ENCODE data around the gene BCAT1.

BCAT1 gene

DNA sequence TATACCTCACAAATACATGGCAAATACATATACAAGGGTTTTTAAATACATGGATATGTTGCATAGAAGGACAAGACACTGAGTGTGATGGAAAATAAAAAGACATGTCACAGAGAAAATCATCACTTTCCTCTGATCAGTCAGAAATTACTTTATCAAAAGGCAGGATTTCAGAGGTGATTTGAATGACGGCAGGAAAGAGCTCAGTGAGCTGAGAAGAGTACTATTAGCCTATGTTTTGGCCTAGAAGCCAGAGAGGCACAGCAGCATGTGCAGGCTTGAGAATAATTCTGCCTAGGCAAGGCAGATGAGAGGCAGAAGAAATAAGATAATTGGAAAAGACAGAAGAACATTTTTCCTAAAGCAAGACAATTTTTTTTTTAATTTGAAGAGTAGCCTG, 94.9 kb downstream of the BCAT1 start:
- Histone ChIP-seq H2BK5ac (ENCODE audit: low read length) (no peak overlapping the region), H3K4ac (ENCODE audit: low read length) (no peak overlapping the region), H3K36me3 (replicated peaks in 1 of 2; ENCODE audit: control insufficient read depth in 2 of 2, insufficient read depth in 2 of 2, low read length in 2 of 2) (peaks cover 17 to 70% of the 10 kb centered on the region in 2 donors), H3K27ac (replicated peaks; ENCODE audit: low read length) (peak overlapping the region; percentile 29), H2BK12ac (ENCODE audit: low read length) (no peak overlapping the region), H3K9me3 (replicated peaks in 1 of 2; ENCODE audit: control insufficient read depth in 2 of 2, insufficient read depth in 1 of 2, low read depth in 1 of 2, low read length in 2 of 2) (peaks cover 11 to 37% of the 10 kb centered on the region in 2 donors), H3K4me2 (ENCODE audit: insufficient read depth, low read length, poor library complexity, severe bottlenecking) (no peak overlapping the region), H3K4me3 (ENCODE audit: low read length in 2 of 2) (no peak overlapping the region), H3K27me3 (ENCODE audit: control insufficient read depth in 3 of 3, insufficient read depth in 3 of 3, low read depth in 1 of 3, low read length in 3 of 3) (no peaks in the 10 kb centered on the region), H2AK5ac (ENCODE audit: low read depth, low read length) (no peak overlapping the region), H3K9ac (ENCODE audit: low read depth, low read length, poor library complexity) (no peak overlapping the region), H3K23ac (ENCODE audit: low read depth, low read length, poor library complexity) (no peak overlapping the region), H4K91ac (ENCODE audit: low read depth, low read length, poor library complexity) (no peak overlapping the region), H3K79me1 (ENCODE audit: low read depth, low read length) (no peaks in the 10 kb centered on the region), H2BK15ac (ENCODE audit: low read length) (no peak overlapping the region), H4K8ac (ENCODE audit: low read depth, low read length) (no peak overlapping the region), H2BK120ac (ENCODE audit: low read depth, low read length) (no peak overlapping the region), H2AFZ (ENCODE audit: low read length) (no peak overlapping the region), H3K14ac (ENCODE audit: low read length) (no peak overlapping the region), H3K4me1 (ENCODE audit: control insufficient read depth in 2 of 2, insufficient read depth in 1 of 2, low read depth in 1 of 2, low read length in 2 of 2) (no peaks in the 10 kb centered on the region), H3K18ac (ENCODE audit: low read length) (no peak overlapping the region)
- DNase-seq (ENCODE audit: low spot score) = no peak
- no CpG with 5 or more reads among the region's 1 CpG for WGBS, 2 donors (ENCODE audit: extremely low coverage in 2 of 2, insufficient read length in 2 of 2, insufficient replicate concordance in 1 of 2)

DNA sequence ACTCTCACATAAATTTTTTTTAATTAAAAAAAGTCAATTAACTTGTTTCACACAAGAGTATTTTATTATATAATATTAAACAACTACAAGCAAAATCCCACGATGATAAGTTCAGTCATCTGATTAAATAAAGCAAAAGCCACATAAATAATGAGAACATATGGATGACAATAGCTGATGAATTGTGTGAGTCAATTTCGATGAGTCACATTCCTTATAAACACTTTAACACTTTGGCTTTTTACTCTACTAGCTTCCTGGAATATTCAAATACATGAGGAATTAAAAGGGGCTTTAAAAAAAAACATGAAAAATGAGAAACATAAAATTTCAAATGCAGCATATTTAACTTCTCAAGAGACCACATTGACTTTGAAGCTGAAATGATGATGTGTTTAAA, 95.3 kb downstream of the BCAT1 start:
- Histone ChIP-seq H3K4ac (ENCODE audit: low read length) (no peak overlapping the region), H2BK15ac (ENCODE audit: low read length) (no peak overlapping the region)
- WGBS, 2 donors (ENCODE audit: extremely low coverage in 2 of 2, insufficient read length in 2 of 2, insufficient replicate concordance in 1 of 2) = no CpG with 5 or more reads among the region's 2 CpGs

GRCh38 chr12:24853094-24853493, 95.8 kb downstream of the BCAT1 start:
- Histone ChIP-seq H2BK120ac (ENCODE audit: low read depth, low read length) (no peak overlapping the region), H3K23ac (ENCODE audit: low read depth, low read length, poor library complexity) (no peak overlapping the region), H3K9ac (ENCODE audit: low read depth, low read length, poor library complexity) (no peak overlapping the region), H3K14ac (ENCODE audit: low read length) (no peak overlapping the region), H3K36me3 (replicated peaks in 1 of 2; ENCODE audit: control insufficient read depth in 2 of 2, insufficient read depth in 2 of 2, low read length in 2 of 2) (peaks cover 18 to 70% of the 10 kb centered on the region in 2 donors), H3K79me1 (ENCODE audit: low read depth, low read length) (no peaks in the 10 kb centered on the region), H3K4me3 (ENCODE audit: low read length in 2 of 2) (no peak overlapping the region), H3K27me3 (ENCODE audit: control insufficient read depth in 3 of 3, insufficient read depth in 3 of 3, low read depth in 1 of 3, low read length in 3 of 3) (no peaks in the 10 kb centered on the region), H3K4me2 (ENCODE audit: insufficient read depth, low read length, poor library complexity, severe bottlenecking) (no peak overlapping the region), H3K4ac (ENCODE audit: low read length) (no peak overlapping the region), H2AK5ac (ENCODE audit: low read depth, low read length) (no peak overlapping the region), H2AFZ (ENCODE audit: low read length) (no peak overlapping the region), H3K9me3 (replicated peaks in 1 of 2; ENCODE audit: control insufficient read depth in 2 of 2, insufficient read depth in 1 of 2, low read depth in 1 of 2, low read length in 2 of 2) (peaks cover 9 to 27% of the 10 kb centered on the region in 2 donors), H2BK15ac (ENCODE audit: low read length) (no peak overlapping the region), H3K4me1 (ENCODE audit: control insufficient read depth in 2 of 2, insufficient read depth in 1 of 2, low read depth in 1 of 2, low read length in 2 of 2) (no peaks in the 10 kb centered on the region), H3K27ac (replicated peaks; ENCODE audit: low read length) (no peak overlapping the region), H2BK5ac (ENCODE audit: low read length) (no peak overlapping the region), H4K8ac (ENCODE audit: low read depth, low read length) (no peak overlapping the region), H3K18ac (ENCODE audit: low read length) (no peak overlapping the region), H2BK12ac (ENCODE audit: low read length) (no peak overlapping the region), H4K91ac (ENCODE audit: low read depth, low read length, poor library complexity) (no peak overlapping the region)
- no CpG with 5 or more reads among the region's 2 CpGs for WGBS, 2 donors (ENCODE audit: extremely low coverage in 2 of 2, insufficient read length in 2 of 2, insufficient replicate concordance in 1 of 2)
- DNase-seq (ENCODE audit: low spot score) = no peak

More for the DNA sequence above, 95.3 kb downstream of the BCAT1 start:
- no peak overlapping the region for H4K8ac ChIP-seq (ENCODE audit: low read depth, low read length)
- H3K18ac ChIP-seq (ENCODE audit: low read length) = no peak overlapping the region
- no peak overlapping the region for H3K27ac ChIP-seq (replicated peaks; ENCODE audit: low read length)
- H2BK12ac ChIP-seq (ENCODE audit: low read length) = no peak overlapping the region
- H3K79me1 ChIP-seq (ENCODE audit: low read depth, low read length) = no peaks in the 10 kb centered on the region
- H2BK5ac ChIP-seq (ENCODE audit: low read length) = no peak overlapping the region
- no peak overlapping the region for H4K91ac ChIP-seq (ENCODE audit: low read depth, low read length, poor library complexity)
- H3K23ac ChIP-seq (ENCODE audit: low read depth, low read length, poor library complexity) = no peak overlapping the region
- H3K4me2 ChIP-seq (ENCODE audit: insufficient read depth, low read length, poor library complexity, severe bottlenecking) = no peak overlapping the region
- DNase-seq (ENCODE audit: low spot score) = no peak
- H3K36me3 ChIP-seq (replicated peaks in 1 of 2; ENCODE audit: control insufficient read depth in 2 of 2, insufficient read depth in 2 of 2, low read length in 2 of 2) = peaks cover 21 to 70% of the 10 kb centered on the region in 2 donors
- H3K4me3 ChIP-seq (ENCODE audit: low read length in 2 of 2) = no peak overlapping the region
- H3K14ac ChIP-seq (ENCODE audit: low read length) = no peak overlapping the region
- H3K9ac ChIP-seq (ENCODE audit: low read depth, low read length, poor library complexity) = no peak overlapping the region
- H2AFZ ChIP-seq (ENCODE audit: low read length) = no peak overlapping the region
- no peaks in the 10 kb centered on the region for H3K27me3 ChIP-seq (ENCODE audit: control insufficient read depth in 3 of 3, insufficient read depth in 3 of 3, low read depth in 1 of 3, low read length in 3 of 3)
- H3K4me1 ChIP-seq (ENCODE audit: control insufficient read depth in 2 of 2, insufficient read depth in 1 of 2, low read depth in 1 of 2, low read length in 2 of 2) = no peaks in the 10 kb centered on the region
- H3K9me3 ChIP-seq (replicated peaks in 1 of 2; ENCODE audit: control insufficient read depth in 2 of 2, insufficient read depth in 1 of 2, low read depth in 1 of 2, low read length in 2 of 2) = peaks cover 11 to 32% of the 10 kb centered on the region in 2 donors
- H2BK120ac ChIP-seq (ENCODE audit: low read depth, low read length) = no peak overlapping the region
- H2AK5ac ChIP-seq (ENCODE audit: low read depth, low read length) = no peak overlapping the region

DNA sequence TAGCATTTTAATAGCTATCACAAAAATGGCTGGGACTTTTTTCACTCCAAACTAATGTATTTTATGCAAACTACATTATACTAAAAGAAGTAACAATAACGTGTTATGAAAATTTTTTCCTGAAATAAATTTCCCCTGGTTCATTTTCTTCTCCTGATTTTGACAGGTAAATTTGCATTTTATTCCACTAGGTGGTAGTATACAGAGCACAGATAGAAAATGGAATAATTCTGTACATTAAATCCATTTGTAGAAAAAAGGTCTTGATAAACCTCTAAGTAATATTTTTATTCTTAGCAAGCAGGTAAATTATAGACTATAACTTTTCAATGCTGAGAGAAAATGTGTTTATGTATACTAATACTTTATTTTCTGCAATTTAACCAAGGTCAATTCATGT, 96.5 kb downstream of the BCAT1 start:
- H2BK12ac ChIP-seq (ENCODE audit: low read length) = no peak overlapping the region
- H2BK5ac ChIP-seq (ENCODE audit: low read length) = no peak overlapping the region
- no peaks in the 10 kb centered on the region for H3K27me3 ChIP-seq (ENCODE audit: control insufficient read depth in 3 of 3, insufficient read depth in 3 of 3, low read depth in 1 of 3, low read length in 3 of 3)
- H4K91ac ChIP-seq (ENCODE audit: low read depth, low read length, poor library complexity) = no peak overlapping the region
- no peak overlapping the region for H3K18ac ChIP-seq (ENCODE audit: low read length)
- peaks cover 13 to 70% of the 10 kb centered on the region in 2 donors for H3K36me3 ChIP-seq (replicated peaks in 1 of 2; ENCODE audit: control insufficient read depth in 2 of 2, insufficient read depth in 2 of 2, low read length in 2 of 2)
- no peak overlapping the region for H3K4me2 ChIP-seq (ENCODE audit: insufficient read depth, low read length, poor library complexity, severe bottlenecking)
- H2AK5ac ChIP-seq (ENCODE audit: low read depth, low read length) = no peak overlapping the region
- no peak overlapping the region for H3K14ac ChIP-seq (ENCODE audit: low read length)
- H3K4me3 ChIP-seq (ENCODE audit: low read length in 2 of 2) = no peak overlapping the region
- H2BK120ac ChIP-seq (ENCODE audit: low read depth, low read length) = no peak overlapping the region
- H3K9me3 ChIP-seq (replicated peaks in 1 of 2; ENCODE audit: control insufficient read depth in 2 of 2, insufficient read depth in 1 of 2, low read depth in 1 of 2, low read length in 2 of 2) = peaks cover 3 to 21% of the 10 kb centered on the region in 2 donors
- no peak overlapping the region for H2AFZ ChIP-seq (ENCODE audit: low read length)
- H2BK15ac ChIP-seq (ENCODE audit: low read length) = no peak overlapping the region
- no peak overlapping the region for H3K23ac ChIP-seq (ENCODE audit: low read depth, low read length, poor library complexity)
- no peaks in the 10 kb centered on the region for H3K4me1 ChIP-seq (ENCODE audit: control insufficient read depth in 2 of 2, insufficient read depth in 1 of 2, low read depth in 1 of 2, low read length in 2 of 2)
- H4K8ac ChIP-seq (ENCODE audit: low read depth, low read length) = no peak overlapping the region
- no CpG with 5 or more reads among the region's 1 CpG for WGBS, 2 donors (ENCODE audit: extremely low coverage in 2 of 2, insufficient read length in 2 of 2, insufficient replicate concordance in 1 of 2)
- no peak for DNase-seq (ENCODE audit: low spot score)
- H3K4ac ChIP-seq (ENCODE audit: low read length) = no peak overlapping the region
- H3K79me1 ChIP-seq (ENCODE audit: low read depth, low read length) = no peaks in the 10 kb centered on the region
- H3K27ac ChIP-seq (replicated peaks; ENCODE audit: low read length) = no peak overlapping the region
- H3K9ac ChIP-seq (ENCODE audit: low read depth, low read length, poor library complexity) = no peak overlapping the region

All from neuronal stem cell (in vitro differentiated cells).